Skeletal muscle cell (primary cell): Measurements from ENCODE around the gene GGCT.
"Not testable (repeated sequence)": the region's sequence is repeated elsewhere in the genome, so short reads cannot be mapped to it uniquely, and the experiment has no call there.

Experiments
- DNase-seq: peaks from one replicate; pipeline ENCODE4 v3.0.0-alpha.2; 2010; ENCODE audit warnings: low read depth
- H3K4me3 ChIP-seq: 2 replicates; pipeline ENCODE4 v1.5.1; 2011; ENCODE audit warnings: low read depth, mild to moderate bottlenecking, control low read depth, low read length, moderate library complexity

Gene GGCT

DNA sequence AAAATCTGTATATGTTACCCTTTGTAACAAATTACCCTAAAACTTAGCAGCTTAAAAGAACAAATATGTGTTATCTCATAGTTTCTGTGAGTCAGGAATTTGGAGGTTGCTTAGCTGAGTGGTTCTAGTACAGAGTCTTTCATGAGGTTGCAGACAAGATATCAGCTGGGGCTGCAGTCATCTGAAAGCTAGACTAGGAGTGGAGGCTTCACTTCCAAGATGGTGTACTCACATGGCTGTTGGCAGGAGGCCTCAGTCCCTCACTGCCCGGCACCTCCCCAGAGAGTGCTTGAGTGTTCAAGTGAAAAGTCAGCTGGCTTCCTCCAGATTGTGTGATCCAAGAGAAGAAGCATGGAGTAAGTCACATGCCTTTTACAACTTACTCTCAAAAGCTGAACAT lies 16.9 kb upstream of the GGCT start:
- H3K4me3 ChIP-seq = no peak overlapping the region
- DNase-seq = peak; percentile 14

DNA sequence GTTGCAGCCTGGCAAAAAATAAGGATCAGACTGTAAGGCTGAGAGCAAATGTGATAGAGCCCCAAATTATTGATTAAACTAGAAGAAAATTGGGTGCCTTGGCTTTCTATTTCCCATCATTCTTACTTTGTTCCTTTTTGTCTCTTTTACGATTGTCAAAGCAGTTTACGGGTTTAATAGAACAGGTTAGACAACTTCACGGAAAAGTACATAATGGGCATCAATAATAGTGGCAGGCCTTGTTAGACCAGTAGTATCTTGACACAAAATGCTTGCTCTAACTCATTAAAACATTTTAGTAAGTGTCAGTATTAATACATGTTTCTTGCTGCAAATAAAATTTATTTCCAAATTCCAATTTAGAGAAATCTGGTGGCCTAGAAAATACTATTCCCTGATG lies 14.5 kb upstream of the GGCT start:
- no peak for DNase-seq
- H3K4me3 ChIP-seq = no peak overlapping the region

GRCh38 chr7:30515761-30516160 lies 11.1 kb upstream of the GGCT start:
- H3K4me3 ChIP-seq = no peak overlapping the region
- no peak for DNase-seq

DNA sequence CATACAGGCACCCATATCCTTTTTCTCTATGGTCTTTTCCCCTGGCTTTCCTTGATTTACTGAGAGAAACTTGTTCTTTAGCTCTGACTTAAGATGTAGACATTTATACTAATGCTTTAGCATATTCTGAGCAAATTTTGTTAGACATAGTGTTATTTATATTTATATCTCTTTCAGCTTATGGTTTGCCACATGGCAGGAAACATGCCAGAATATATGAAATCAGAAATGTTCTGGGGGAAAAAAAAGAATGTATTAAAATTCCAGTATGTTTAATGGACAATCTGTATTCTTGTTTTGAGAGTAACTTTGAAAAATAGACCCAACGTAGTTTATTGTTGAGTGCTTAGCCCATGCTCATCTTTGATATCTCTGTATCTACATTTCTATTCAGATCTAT lies 10.1 kb upstream of the GGCT start:
- H3K4me3 ChIP-seq = no peak overlapping the region
- DNase-seq = no peak

DNA sequence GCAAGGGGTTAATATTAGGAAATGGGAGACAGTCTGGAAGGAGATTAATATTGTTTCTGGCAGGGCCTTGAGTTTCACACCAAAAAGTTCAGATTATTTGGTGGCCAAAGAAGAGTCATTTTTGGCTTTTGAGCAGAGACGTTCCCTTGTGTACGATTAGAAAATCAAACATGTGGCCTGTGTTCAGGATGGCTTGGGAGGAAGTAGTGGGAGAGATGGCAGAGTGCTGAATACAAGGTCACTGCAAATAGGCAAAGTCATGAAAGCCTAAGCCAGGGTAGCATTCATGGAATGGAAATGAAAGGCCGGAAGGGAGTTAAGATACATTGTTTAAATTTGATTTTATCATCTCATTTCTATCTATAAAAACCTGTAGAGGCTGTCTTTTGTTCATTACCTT lies 9.5 kb upstream of the GGCT start:
- DNase-seq = no peak
- no peak overlapping the region for H3K4me3 ChIP-seq

GRCh38 chr7:30513762-30514161 lies 9.1 kb upstream of the GGCT start:
- no peak for DNase-seq
- H3K4me3 ChIP-seq = no peak overlapping the region

DNA sequence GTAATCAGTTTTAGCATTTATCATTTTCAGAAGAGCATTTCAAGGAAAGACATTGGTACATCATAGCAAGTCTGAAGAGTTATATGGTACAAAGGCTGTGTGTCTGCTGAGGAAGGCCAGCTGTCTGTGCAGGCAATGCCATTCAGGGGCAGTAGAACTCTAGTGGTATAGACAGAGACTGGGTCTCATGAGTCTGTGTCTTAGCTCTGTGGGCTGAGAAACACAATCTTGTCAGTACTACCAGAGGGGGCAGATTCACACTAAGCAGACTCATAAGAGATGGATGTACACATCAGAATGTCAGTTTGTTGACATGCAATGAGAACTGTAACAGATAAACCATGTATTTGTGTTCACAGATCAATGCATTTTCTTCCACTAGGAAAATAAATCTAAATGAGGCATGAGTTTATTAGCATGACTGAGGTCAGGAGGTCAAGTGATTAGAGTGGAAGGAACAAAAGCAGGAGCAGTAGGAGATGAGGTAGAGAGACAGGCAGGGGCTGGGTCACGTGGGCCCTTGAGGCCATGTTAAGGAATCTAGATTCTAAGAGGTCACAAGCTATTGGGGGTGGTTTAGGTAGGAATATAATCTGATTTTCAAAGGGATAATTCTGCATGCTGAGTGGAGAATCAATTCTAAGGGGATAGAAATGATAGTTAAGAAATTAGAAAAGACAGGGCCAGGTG lies 7.5 kb upstream of the GGCT start:
- no peak for DNase-seq
- H3K4me3 ChIP-seq = no peak overlapping the region

DNA sequence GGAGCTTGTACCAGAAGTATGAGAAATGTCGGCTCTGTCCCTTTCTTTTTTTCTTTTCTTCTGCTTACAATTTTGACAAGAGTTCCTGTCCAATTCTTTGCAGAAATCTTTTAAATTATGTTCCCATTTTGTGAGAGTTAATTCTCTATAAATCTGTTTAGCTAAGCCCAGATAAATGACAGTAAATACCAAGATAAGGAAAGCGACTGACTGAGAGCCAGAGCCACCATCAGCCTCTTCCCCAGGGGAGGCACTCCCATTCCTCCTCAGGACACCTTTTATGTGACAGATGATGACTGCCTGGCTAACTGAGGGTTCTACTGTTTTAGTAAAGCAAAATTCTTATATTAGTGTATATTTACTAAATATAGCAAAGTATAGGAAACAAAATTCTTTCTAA lies 6.9 kb upstream of the GGCT start:
- no peak for DNase-seq
- no peak overlapping the region for H3K4me3 ChIP-seq

DNA sequence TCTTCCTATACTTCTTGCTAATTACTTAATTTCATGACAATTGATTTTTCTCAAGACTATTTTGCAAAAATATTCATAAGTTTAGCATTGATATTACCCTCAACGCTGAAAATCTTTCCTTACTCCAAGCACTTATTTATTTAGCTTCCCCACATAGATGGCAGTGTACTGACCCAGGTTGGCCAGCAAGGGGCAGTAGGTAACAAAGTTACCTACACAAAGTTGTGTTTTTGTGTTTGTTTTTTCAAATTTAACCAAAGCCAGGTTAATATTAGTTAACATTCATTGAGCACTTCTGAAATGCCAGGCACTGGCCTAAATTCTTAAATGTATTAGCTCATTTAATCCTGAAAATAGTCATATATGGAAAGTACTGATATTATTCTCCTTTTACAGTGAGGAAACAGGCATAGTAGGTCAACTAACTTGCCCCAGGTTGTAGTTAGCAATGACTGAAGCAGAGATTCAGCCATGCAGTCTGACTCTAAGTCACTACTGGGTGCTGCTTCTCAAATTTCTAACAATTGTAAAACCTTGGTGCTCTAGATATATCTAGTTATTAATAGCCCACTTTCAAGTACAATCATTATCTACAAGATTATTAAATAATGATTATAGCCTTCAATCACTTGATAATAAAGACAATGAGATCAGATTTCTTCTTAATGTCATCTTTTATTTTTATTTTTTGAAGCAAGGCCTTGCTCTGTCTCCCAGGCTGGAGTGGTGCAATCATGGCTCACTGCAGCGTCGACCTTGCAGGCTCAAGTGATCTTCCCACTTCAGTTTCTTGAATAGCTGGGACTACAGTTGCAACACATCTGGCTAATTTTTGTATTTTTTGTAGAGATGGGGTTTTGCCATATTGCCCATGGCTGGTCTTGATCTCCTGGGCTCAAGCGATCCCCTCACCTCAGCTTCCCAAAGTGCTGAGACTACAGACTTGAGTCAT lies 5.8 kb upstream of the GGCT start:
- no peak overlapping the region for H3K4me3 ChIP-seq
- no peak for DNase-seq

GRCh38 chr7:30509171-30509857 lies 4.7 kb upstream of the GGCT start:
- not testable (repeated sequence) for H3K4me3 ChIP-seq, DNase-seq

DNA sequence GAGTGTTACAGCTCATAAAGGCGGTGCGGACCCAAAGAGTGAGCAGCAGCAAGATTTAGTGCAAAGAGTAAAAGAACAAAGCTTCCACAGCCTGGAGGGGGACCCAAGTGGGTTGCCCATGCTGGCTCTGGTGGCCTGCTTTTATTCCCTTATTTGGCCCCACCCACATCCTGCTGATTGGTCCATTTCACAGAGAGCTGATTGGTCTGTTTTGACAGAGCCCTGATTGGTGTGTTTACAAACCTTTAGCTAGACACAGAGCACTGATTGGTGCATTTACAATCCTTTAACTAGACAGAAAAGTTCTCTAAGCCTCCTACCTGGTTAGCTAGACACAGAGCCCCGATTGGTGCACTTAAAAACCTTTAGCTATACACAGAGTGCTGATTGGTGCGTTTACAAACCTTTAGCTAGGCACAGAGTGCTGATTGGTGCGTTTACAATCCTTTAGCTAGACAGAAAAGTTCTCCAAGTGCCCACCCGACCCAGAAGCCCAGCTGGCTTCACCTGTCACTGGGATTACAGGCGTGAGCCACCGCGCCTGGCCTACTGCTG lies 2.8 kb upstream of the GGCT start:
- not testable (repeated sequence) for H3K4me3 ChIP-seq, DNase-seq

DNA sequence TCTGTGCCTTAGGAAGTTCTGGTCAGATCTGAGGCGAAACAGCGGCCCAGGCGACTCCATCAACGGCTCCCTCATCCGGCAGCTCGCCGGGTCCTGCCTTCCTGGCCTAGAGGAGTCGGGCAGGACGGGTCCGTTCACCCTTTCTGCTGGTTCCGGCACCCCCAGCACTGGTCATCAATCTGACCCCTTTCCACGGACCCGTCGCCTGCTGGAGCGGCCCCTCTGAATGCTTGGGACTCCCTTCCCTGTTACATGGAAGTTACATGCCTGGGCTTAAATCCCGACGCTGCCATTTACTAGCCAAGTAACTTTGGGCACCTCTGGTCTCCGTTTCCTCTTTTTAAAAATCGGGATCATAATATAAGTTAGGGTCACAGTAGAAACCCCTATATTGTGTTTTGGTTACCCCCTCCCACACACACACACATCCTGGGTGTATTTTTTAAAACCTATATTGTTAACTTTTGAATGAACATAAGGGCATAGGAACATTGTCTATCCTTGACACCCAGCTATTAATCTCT lies 607 bp upstream of the GGCT start:
- no peak for DNase-seq
- peak overlapping the region; percentile 93 for H3K4me3 ChIP-seq

GRCh38 chr7:30503274-30504212 lies 1.1 kb downstream of the GGCT start:
- peak overlapping the region; percentile 93 for H3K4me3 ChIP-seq
- no peak for DNase-seq

- H3K4me3 ChIP-seq = no peak overlapping the region
- DNase-seq = no peak
These were observed 2.0 kb downstream of the GGCT start for GRCh38 chr7:30502470-30503251.

DNA sequence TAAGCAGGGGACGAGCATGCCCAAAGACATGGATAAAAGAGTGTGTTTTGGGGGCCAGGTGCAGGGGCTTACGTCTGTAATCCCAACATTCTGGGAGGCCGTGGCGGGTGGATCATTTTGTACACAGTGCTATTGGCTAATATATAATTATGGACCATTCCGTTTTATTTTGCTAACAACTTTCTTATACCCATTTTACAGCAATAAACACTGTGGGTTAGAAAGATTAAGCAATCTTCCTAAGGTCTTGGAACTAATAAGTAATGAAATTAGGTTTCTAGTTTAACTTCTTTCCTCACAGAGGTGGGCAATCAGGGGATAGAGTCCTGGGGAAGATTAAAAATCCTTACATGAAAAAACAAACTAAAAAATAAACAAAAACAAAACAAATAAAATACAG lies 3.4 kb downstream of the GGCT start:
- DNase-seq = no peak
- no peak overlapping the region for H3K4me3 ChIP-seq

- H3K4me3 ChIP-seq = no peak overlapping the region
- no peak for DNase-seq
These were observed 11.4 kb downstream of the GGCT start for GRCh38 chr7:30493228-30493627.

DNA sequence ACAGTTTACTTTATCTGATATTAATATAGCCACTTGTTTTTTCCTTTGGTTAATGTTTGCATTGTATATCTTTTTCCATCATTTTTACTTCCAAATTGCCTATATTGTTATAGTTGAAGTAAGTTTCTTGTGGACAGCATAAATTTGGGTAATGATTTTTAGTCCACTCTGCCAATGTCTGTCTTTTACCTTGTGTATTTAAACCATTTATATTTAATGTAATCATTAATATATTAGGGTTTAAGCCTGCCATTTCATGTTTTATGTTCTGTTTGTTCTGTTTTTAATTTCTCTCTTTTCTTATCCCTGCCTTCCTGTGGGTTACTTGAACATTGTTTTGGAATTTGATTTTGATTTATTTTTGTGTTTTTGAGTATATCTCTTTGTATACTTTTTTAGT lies 13.2 kb downstream of the GGCT start:
- no peak for DNase-seq
- no peak overlapping the region for H3K4me3 ChIP-seq

DNA sequence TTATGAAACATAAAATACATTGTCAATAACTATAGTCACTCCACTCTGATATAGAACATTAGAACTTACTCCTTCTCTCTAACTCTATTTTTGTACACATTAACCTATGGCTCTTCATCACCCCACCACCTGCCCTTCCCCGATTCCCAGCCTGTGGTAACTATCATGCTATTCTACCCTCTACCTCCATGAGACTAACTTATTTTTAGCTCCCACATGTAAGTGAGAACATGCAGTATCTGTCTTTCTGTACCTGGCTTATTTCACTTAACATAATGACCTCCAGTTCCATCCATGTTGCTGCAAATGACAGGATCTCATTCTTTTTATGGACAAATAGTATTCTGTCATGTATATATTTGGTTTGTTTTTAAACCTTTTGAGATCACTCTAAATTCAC lies 17.3 kb downstream of the GGCT start:
- no peak for DNase-seq

More for the DNA sequence above, 17.3 kb downstream of the GGCT start:
- no peak overlapping the region for H3K4me3 ChIP-seq
